NCI-H69 (cell line): ENCODE measurements around the gene GRIN2D.
"Not testable (repeated sequence)": the region's sequence is repeated elsewhere in the genome, so short reads cannot be mapped to it uniquely, and the experiment has no call there.

ENCODE experiments used
- DNase-seq: peaks from one replicate; lab custom pipeline; 2025; lab: John Stamatoyannopoulos, UW

The GRIN2D gene

DNA sequence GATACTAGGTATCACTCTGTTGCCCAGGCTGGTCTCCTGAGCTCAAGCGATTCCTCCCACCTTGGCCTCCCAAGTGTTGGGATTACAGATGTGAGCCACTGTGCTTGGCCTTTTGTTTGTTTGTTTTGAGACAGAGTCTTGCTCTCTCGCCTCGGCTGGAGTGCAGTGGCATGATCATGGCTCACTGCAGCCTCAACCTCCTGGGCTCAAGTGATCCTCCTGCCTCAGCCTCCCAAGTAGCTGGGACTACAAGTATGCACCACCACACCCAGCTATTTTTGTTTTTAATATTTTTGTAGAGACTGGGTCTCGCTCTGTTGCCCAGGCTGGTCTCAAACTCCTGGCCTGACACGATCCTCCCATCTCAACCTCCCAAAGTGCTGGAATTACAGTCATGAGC lies 21.7 kb upstream of the GRIN2D start:
- DNase-seq: not testable (repeated sequence)

GRCh38 chr19:48372904-48373303 lies 20.6 kb upstream of the GRIN2D start:
- DNase-seq: peak; percentile 99

DNA sequence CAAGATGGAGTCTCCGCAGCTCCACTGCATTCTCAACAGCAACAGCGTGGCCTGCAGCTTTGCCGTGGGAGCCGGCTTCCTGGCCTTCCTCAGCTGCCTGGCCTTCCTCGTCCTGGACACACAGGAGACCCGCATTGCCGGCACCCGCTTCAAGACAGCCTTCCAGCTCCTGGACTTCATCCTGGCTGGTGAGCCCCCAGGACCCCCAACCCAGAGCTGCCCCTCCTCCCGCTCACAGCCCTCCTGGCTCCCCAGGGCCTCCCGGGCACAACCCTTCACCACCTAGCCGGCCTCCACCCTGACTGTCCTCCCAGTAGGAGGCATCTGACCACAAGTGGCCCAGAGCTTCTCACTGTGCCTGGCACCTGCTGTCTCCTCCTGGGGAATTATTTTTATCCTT lies 19.9 kb upstream of the GRIN2D start:
- peak; percentile 32 for DNase-seq

GRCh38 chr19:48378194-48378570 lies 15.3 kb upstream of the GRIN2D start:
- no peak for DNase-seq

DNA sequence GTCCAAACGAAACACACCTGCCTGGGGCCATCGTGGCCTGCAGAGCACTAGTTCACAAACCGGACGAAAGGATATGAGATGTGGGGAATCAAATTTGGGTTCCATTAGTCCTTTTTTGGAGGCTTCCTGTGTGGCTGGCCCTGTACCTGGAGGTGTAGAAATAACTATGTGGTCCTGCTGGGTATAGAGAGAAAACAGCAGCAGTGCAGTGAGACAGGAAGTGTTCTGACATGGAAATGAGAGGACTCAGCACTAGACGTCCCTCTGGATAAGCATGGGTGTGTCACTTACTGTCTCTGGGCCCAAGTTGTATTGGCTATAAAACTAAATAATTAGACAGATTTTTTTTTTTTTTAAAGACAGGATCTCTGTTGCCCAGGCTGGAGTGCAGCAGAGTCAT lies 14.4 kb upstream of the GRIN2D start:
- peak; percentile 39 for DNase-seq

DNA sequence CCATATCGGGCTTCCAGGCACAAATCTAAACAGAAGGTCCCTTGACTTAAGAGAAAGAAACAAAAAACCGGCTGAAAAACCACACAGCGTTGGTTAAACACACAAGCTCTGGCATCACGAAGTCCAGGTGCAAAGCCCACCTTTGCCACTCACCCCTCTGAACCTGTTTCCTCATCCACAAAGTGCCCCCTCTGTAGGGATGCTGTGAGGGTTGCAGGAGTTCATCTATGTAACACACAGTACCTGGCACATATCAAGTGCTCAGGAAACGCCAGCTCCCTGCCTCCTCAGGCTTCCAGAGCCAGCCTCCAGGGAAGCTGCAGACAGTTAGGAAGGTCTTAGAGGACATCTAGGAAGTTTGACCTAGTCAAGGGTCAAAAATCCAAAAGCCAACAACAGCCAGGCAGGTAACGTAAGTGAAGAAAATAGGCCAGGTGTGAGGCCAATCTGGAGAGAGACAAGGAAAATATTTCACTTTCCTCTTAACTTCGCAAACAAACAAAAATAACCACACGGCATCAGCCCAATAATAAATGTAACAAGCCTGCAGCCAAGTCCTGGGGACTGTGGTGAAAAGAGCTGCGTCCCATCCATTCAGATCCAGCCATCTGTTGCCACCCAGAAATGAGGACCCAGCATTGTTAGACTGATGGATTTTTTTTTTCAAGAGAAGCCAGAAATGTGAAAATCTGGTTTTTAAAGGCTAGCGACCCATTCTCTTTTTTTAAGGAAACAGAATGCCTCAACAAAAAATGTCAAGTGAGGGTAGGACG lies 12.1 kb upstream of the GRIN2D start:
- no peak for DNase-seq

DNA sequence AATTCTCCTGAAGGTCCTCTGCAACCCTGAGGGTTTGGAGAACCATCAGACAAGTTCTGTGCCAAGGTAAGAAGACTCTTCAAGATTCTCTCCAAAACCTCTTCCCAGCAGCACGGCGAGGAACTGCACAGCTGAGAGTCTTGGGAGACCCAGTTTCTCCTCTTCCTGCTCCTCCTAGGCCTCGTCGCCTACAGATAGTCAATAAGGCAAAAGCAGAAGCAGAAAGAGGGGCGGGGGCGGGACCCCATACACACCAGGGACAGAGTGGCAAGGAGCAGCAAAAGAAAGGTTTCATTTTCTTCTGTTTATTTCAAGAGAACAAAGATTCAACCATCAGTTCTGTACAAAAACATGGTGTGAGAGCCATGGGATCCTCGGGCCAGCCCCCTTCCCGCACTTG lies 11.2 kb upstream of the GRIN2D start:
- DNase-seq: no peak

GRCh38 chr19:48385461-48386087 lies 7.9 kb upstream of the GRIN2D start:
- DNase-seq: no peak

GRCh38 chr19:48386981-48387380 lies 6.5 kb upstream of the GRIN2D start:
- no peak for DNase-seq

DNA sequence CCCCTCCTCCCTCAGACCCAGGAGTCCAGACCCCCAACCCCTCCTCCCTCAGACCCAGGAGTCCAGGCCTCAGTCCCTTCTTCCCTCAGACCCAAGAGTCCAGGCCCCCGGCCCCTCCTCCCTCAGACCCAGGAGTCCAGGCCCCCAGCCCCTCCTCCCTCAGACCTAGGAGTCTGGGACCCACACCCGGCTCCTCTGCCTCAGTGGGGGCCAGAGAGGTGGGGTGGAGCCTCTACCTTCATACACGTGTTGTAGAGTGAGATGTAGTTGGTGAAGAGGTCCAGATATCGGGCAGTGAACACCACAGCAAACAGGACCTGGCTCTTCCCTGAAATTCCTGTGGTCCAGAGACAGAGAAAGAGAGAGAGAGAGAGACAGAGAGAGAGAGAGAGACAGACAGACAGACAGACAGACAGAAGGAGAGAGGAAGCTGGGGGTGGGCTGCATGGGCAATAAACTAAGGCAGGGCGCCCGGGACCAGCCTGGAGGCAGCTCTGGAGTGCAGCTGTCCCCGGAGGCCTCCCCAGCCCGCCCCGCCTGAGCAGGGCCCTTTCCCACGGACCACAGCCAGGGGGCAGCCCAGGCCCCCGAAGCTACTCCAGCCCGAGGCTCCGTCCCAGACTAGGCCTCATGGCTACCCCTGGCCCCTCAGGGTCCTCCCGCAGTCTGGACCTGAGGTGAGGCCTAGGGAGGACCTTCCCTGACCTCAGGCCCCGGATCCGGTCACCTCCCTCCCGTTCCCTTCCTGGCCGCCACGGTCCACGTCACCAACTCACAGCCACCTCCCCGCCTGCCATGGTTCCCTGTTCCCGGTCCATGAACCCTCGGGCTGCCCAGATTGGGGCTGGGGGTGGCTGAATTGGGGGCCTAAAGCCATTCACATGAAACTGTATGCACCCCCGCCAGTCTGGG lies 3.0 kb upstream of the GRIN2D start:
- peak; percentile 74 for DNase-seq

GRCh38 chr19:48391100-48392005 lies 2.1 kb upstream of the GRIN2D start, which contains the start of gene KDELR1:
TSS of gene KDELR1 (minus strand) at chr19:48391551. CDS start at chr19:48391358, 193 bp downstream.
- peak; percentile 87 for DNase-seq

DNA sequence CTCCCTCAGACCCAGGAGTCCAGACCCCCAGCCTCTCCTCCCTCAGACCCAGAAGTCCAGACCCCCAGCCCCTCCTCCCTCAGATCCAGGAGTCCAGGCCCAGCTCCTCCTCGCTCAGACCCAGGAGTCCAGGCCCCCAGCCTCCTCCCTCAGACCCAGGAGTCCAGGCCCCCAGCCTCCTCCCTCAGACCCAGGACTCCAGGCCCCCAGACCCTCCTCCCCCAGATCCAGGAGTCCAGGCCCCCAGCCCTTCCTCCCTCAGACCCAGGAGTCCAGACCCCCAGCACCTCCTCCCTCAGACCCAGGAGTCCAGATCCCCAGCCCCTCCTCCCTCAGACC lies 1.5 kb upstream of the GRIN2D start:
- DNase-seq: not testable (repeated sequence)

- DNase-seq: peak; percentile 55
Measured at GRCh38 chr19:48392860-48393558, 459 bp upstream of the GRIN2D start.

DNA sequence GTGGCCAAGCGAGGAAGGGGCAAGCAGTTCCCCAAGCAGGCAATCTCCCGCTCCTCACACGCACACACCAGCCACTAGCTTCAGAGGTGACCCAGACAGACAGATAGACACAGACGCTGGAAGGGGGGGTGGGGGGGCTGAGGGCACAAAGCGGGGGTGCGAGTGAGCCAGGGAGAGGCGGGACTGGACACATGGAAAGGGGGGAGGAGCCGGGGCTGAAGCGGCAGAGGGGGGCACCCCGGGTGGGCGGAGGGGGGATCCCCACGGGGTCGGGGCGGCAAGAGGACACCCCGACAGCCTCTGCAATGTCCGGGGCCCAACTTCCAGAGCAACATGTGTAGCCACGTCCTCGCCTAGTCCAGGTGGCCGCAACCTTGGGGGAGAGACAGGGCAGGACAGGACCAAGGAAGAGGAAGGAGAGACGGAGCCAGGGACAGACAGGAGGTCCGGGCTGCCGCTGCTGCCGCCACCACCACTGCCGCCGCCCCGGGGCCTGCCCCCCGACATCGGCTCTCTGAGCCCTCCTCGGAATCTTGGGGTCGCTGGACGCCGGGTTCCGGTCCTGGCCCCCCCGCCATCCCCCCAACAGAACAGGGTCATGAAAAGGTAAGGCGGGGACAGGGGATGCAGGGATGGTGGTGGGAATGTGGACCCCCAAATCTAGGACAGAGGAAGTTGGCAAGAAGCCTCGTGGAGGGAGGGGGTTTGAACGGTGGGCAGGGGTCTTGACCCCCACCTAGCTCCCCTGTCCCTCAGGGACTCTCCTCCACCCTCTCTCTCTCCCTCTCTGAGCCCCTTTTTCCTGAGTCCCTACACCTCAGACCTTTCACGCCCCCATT lies 1.1 kb downstream of the GRIN2D start:
- peak; percentile 54 for DNase-seq

DNA sequence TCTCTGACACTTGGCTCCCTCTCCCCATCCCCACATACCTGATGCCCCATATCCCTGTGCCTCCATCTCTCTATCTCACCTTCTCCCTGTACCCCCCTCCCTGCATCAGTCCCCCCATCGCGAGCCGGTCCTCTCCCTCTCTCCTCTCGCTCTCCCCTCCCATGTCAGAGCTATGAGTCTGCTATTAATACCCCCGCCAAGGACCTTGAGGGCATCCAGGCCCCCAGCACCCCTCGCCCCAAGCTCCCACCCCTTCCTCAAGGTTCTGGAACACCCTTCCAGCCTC lies 1.6 kb downstream of the GRIN2D start:
- no peak for DNase-seq

GRCh38 chr19:48395499-48395898 lies 2.0 kb downstream of the GRIN2D start:
- no peak for DNase-seq

DNA sequence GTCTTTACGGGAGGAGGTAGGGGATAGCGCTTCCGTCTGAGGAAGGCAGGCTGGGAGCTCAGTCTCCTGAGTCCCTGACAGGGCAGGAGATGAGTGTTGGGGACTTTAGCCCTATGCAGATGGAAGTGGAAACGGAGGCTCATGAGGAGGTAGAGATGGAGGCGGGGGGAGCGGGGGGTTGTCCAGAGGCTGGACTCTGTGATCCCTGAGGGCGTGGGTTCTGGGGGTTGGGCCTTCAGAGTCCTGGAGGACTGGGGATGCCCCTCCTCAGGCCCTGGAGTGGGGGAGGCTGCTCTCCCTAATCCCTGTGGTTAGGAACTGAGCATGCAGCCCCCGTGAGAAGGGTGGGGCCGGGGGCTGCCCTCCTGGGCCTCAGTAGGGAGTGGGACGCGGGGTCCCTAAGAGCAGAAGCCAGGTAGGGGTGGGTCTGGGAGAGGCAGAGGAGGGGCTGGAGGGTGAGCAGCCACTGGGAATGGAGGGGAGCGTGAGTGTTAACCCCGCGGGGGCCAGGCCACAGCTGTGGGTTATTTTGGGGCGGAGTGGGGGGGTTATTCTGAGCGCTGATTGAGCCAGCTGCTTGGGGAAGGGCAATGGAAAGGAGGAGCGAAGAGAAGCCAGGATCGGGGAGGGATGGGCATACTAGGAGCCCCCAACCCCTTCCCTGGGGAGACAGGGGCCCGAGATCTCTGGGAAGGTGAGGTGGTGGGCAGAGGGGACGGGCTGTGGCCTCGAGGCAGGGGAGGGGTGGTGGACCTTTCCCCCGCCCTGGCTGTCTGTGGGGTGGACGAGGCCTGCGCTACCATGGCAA lies 2.8 kb downstream of the GRIN2D start:
- peak; percentile 55 for DNase-seq

DNA sequence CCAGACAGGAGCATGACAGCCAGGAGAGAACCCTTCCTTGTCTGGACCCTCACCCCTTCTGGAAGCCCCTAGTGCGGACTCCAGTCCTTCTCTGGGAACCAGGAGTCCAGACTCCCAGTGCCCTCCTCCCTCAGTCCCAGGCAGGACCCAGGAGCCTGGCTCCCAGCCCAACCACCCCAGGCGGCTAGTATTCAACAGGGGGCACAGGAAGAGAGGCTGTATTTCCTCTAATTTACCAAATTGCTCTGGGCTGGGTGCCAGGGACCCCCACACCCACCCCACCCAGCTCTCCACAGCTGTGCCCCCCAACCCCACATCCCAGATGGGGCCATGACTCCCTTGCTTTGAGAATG lies 3.3 kb downstream of the GRIN2D start:
- peak; percentile 80 for DNase-seq

DNA sequence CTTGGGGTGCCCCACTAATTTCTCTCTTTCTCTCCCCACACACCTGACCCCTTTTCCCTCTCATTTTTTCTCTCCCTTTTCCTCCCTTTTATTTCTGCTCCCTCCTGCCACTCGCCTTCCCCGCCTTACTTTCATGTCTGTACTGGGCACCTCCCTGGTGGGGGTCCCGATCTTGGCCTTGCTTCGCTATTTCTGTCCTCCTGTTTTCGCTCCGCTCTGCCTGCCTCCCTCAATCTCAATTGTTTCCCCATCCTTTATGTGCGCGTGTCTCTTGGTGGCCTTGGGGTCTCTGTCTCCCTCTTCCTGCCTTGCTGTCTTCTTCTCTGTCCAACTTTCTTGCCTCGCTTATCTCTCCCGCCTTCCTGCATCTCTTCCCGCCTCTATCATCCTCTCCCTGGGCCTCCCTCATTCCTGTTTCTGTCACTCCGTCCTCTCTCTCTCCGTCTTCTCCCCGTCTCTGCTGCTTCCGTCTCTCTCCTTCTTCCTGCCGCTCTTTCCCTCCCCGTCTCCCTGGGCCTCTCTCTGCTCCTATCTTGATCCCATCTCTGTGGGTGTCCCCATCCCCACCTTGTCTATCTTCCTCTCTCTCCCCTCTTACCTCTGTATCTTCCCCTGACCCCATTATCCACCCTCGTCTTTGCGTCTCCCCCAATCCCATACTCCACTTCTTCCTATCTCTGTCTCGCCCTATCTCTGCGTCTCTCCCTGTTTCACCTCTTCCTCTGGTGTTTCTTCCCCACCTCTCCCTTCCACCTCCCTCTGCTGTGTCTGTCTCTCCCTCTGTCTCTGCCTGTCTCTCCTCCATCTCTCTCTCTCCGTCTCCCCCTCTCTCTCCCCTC lies 4.0 kb downstream of the GRIN2D start:
- peak; percentile 61 for DNase-seq
